Kidney epithelial cell (primary cell): ENCODE data around the gene CSKMT. TPM values are rescaled to one million over a fixed set of nuclear protein-coding genes. Genes with fewer than 3 reads are reported as not detected.

ENCODE experiments used
- DNase-seq: peaks from one replicate; pipeline ENCODE4 v3.0.0-alpha.2; 2010; ENCODE audit warnings: low read depth
- H3K27me3 ChIP-seq: 2 replicates; pipeline ENCODE4 v1.6.0; 2011; ENCODE audit warnings: low read length; ENCODE audit not compliant: control insufficient read depth, insufficient read depth
- H3K36me3 ChIP-seq: 2 replicates; pipeline ENCODE4 v1.5.1; 2011; ENCODE audit warnings: low read length; ENCODE audit not compliant: control insufficient read depth, insufficient read depth
- H3K4me3 ChIP-seq: 2 replicates; pipeline ENCODE4 v1.5.1; 2011; ENCODE audit warnings: low read depth, mild to moderate bottlenecking, control low read depth, low read length
- CTCF ChIP-seq: IDR thresholded peaks from 2 replicates; pipeline ENCODE4 v1.5.1; 2011; ENCODE audit warnings: mild to moderate bottlenecking, moderate library complexity, low read length, control low read depth, inconsistent platforms; ENCODE audit not compliant: insufficient read depth, poor library complexity, severe bottlenecking
- total RNA-seq: library from RNA; depleted of rRNA; stranded (reverse); fragments of >200 nt; gene quantifications from 2 replicates; pipeline ENCODE4 v1.2.3, GENCODE V29; 2015

The CSKMT gene
- total RNA-seq, 1 donor from 2014 or later = 3.4 TPM

GRCh38 chr11:62709247-62710000 lies 44.3 kb downstream of the CSKMT start:
- peak overlapping the region; percentile 44 for H3K4me3 ChIP-seq
- DNase-seq = peak; percentile 86
- TF ChIP-seq CTCF = no peak
- H3K27me3 ChIP-seq = no peaks in the 10 kb centered on the region
- peaks cover 2% of the 10 kb centered on the region for H3K36me3 ChIP-seq

GRCh38 chr11:62710001-62710345 lies 44.9 kb downstream of the CSKMT start:
- peaks cover 4% of the 10 kb centered on the region for H3K36me3 ChIP-seq
- no peak for DNase-seq
- no peak for TF ChIP-seq CTCF
- H3K27me3 ChIP-seq = no peaks in the 10 kb centered on the region
- H3K4me3 ChIP-seq = peak overlapping the region; percentile 35

GRCh38 chr11:62712276-62712812 lies 47.2 kb downstream of the CSKMT start:
- TF ChIP-seq CTCF = no peak
- H3K36me3 ChIP-seq = peaks cover 4% of the 10 kb centered on the region
- no peak overlapping the region for H3K4me3 ChIP-seq
- DNase-seq = no peak
- H3K27me3 ChIP-seq = no peaks in the 10 kb centered on the region

GRCh38 chr11:62712861-62713260 lies 47.7 kb downstream of the CSKMT start:
- TF ChIP-seq CTCF = no peak
- Histone ChIP-seq H3K36me3 (peaks cover 4% of the 10 kb centered on the region), H3K27me3 (no peaks in the 10 kb centered on the region), H3K4me3 (no peak overlapping the region)
- no peak for DNase-seq

GRCh38 chr11:62713343-62713742 lies 48.2 kb downstream of the CSKMT start:
- peaks cover 4% of the 10 kb centered on the region for H3K36me3 ChIP-seq
- TF ChIP-seq CTCF = no peak
- no peak overlapping the region for H3K4me3 ChIP-seq
- no peak for DNase-seq
- H3K27me3 ChIP-seq = no peaks in the 10 kb centered on the region
